8988T (cell line): ENCODE data around the gene CAMK1D.

ENCODE experiments used
- DNase-seq: peaks from one replicate; pipeline ENCODE4 v3.0.0; 2011

Gene CAMK1D

GRCh38 chr10:12377658-12378290, 28.4 kb downstream of the CAMK1D start:
- no peak for DNase-seq

- no peak for DNase-seq
Measured at GRCh38 chr10:12380999-12381398, 31.7 kb downstream of the CAMK1D start.

- DNase-seq = no peak
Measured at GRCh38 chr10:12381536-12382156, 32.3 kb downstream of the CAMK1D start.

- no peak for DNase-seq
Measured at GRCh38 chr10:12382157-12382548, 32.8 kb downstream of the CAMK1D start.

GRCh38 chr10:12382956-12383531, 33.7 kb downstream of the CAMK1D start:
- DNase-seq = no peak

- DNase-seq = no peak
Measured at GRCh38 chr10:12384906-12385305, 35.6 kb downstream of the CAMK1D start.

GRCh38 chr10:12387561-12388210, 38.3 kb downstream of the CAMK1D start:
- DNase-seq = no peak

- DNase-seq = no peak
Measured at GRCh38 chr10:12388671-12389070, 39.3 kb downstream of the CAMK1D start.

- no peak for DNase-seq
Measured at GRCh38 chr10:12389154-12389734, 39.9 kb downstream of the CAMK1D start.

- DNase-seq = no peak
Measured at GRCh38 chr10:12390733-12391132, 41.4 kb downstream of the CAMK1D start.

- DNase-seq = no peak
Measured at GRCh38 chr10:12391206-12391605, 41.9 kb downstream of the CAMK1D start.

- DNase-seq = no peak
Measured at GRCh38 chr10:12393831-12394230, 44.5 kb downstream of the CAMK1D start.

- DNase-seq = no peak
Measured at GRCh38 chr10:12394241-12395033, 45.1 kb downstream of the CAMK1D start.

GRCh38 chr10:12396093-12396492, 46.7 kb downstream of the CAMK1D start:
- no peak for DNase-seq

- no peak for DNase-seq
Measured at GRCh38 chr10:12396567-12396966, 47.2 kb downstream of the CAMK1D start.

- DNase-seq = no peak
Measured at GRCh38 chr10:12397147-12397896, 48.0 kb downstream of the CAMK1D start.

- no peak for DNase-seq
Measured at GRCh38 chr10:12397941-12398340, 48.6 kb downstream of the CAMK1D start.

- no peak for DNase-seq
Measured at GRCh38 chr10:12400266-12400931, 51.1 kb downstream of the CAMK1D start.

- DNase-seq = no peak
Measured at GRCh38 chr10:12401466-12401865, 52.1 kb downstream of the CAMK1D start.

- no peak for DNase-seq
Measured at GRCh38 chr10:12403119-12403518, 53.8 kb downstream of the CAMK1D start.
